ENCODE data around the gene KCNT1.

Gene KCNT1

GRCh38 chr9:135700525-135700924, 1.5 kb upstream of the KCNT1 start:
- no peak for DNase-seq (ENCODE audit: low read depth)

DNA sequence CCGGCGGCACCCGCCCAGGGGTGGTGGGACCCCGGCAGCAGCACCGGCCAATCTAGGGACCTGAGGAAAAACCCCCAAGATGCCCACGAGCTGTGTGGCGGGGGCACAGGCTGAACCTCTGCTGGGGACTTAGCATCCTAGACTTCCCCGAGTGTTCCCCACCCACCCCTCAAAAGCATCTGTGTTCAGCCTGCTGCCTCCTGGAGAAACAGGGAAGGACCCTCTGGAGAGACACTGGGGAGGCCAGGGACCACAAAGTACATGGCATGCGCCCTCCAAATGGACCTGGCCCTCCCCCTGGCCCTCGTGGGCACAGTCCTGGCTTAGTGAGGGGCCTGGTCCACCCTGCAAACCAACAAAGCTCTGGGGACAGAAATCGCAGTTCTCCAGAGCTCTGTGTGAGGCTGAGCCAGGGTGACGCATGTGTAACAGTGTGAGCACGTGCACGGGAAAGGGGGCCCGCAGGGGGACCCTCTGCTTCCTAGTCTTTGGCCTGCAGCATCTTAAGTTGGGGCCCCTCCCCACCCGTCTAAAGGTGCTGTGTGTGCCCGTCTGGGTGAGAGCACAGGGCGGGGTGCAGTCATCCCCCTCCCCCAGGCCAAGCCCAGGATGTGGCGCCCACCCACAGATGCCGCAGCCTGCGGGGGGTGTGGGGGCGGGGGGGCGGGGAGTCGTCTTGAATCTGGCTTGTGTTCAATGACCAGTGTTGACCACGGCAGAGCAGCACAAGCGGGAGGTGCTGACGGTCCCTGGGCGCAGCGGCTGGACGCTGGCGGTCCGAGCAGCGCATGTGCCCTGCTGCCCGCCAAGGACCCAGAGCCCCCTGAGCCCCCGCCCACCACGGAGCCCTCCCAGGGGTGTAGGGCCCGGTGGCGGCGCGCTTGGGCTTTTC, 672 bp upstream of the KCNT1 start:
- no peak for DNase-seq (ENCODE audit: low read depth)

GRCh38 chr9:135703726-135704125, 1.7 kb downstream of the KCNT1 start:
- no peak for DNase-seq (ENCODE audit: low read depth)

GRCh38 chr9:135704483-135704882, 2.5 kb downstream of the KCNT1 start:
- no peak for DNase-seq (ENCODE audit: low read depth)

- DNase-seq (ENCODE audit: low read depth) = no peak
Observed at GRCh38 chr9:135705376-135705775, 3.4 kb downstream of the KCNT1 start.

DNA sequence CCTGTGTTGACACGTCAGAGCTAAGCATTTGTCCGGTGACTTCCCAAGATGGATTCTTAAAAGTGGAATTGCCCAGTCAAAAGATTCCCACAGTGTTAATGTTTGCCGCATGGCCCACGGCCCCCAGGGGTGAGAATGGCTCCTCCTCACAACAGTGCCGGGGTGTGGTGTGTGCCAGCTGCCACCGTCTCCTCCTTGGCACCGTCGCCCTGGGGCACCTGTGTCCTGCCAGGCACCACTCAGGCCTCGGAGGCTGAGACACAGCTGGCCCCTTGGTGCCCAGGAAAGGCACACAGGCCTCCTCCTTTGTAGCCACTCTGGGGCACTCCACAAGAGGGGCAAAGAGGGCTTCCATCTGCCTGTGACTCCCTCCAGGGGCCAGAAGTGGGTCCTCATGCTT, 4.3 kb downstream of the KCNT1 start:
- no peak for DNase-seq (ENCODE audit: low read depth)

DNA sequence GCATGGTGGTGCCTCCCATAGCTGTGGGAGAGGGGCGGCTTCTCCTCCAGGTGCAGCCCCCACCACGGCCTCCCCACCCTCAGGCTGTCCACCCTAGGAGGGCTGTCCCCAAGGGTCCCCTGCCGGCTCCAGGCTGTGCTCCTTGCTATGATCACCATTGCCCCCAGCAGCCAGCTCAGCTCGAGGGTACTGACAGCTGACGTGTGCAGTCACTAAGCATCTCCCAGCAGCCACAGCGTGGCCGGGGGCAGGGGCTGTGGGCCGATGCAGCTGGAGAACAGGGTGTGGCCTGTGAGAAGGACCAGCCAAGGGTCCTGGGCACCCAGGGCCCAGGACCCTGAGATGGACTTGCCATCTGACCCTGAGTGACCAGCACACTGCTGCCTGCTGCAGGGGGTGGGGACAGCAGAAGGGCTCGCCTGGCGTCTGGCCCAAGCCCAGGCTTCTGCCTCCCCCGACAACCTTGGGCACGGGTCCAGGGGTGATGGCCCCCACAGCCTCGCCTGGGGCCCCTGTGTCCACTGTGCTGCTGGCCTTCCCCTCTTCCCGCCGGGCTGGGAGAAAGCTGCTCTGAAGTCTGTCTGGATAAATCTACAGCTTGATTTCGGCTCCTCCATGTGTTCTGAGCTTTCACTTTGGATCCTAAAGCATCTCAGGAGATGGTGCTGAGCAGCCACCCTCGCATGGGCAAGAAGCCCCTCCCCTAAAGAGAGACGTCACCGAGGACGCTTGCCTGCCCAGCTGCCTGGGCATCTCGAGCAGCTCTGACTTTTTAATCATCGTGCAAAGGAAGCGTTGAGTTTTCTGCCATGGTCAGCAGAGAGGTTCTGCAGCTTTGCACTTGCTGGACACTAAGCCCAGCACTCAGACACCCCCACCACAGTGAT, 5.5 kb downstream of the KCNT1 start:
- no peak for DNase-seq (ENCODE audit: low read depth)

DNA sequence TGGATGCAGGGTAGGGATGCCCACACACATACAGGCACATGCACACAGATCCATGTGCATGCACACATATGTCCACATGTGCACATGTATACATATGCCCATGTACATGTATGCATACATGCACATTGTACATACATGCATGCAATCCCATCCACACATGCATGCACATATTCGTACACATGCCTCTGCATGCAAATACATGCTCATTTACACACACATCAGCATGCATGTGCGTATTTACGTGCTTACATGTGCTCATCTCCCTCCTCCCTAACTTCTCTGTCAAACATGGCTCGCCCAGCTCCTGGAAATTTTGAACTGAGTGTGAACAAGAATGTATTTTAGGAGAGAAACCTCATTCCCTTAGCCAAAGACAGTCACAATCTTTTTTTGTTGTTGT, 6.2 kb downstream of the KCNT1 start:
- no peak for DNase-seq (ENCODE audit: low read depth)

- DNase-seq (ENCODE audit: low read depth) = no peak
Observed at GRCh38 chr9:135711391-135711790, 9.4 kb downstream of the KCNT1 start.

DNA sequence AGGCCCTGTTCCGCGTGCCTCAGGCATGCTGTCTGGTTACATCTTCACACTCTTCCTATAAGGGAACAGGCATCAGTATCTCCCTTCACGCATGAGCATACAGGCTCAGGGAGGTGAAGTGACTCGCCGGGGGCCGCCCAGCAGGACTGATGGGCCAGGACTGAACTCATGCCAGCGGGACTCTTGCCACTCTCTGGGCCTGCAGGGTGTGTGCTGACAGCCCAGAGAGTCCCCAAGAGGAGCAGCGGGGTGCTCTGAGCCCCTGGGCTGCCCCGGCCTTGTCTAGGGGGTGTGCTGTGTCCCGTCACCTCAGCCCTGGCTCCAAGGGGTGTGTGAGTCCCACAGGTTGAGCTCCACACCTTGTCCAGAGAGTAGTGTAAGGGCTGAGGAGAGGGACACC, 9.9 kb downstream of the KCNT1 start:
- DNase-seq (ENCODE audit: low read depth) = no peak

DNA sequence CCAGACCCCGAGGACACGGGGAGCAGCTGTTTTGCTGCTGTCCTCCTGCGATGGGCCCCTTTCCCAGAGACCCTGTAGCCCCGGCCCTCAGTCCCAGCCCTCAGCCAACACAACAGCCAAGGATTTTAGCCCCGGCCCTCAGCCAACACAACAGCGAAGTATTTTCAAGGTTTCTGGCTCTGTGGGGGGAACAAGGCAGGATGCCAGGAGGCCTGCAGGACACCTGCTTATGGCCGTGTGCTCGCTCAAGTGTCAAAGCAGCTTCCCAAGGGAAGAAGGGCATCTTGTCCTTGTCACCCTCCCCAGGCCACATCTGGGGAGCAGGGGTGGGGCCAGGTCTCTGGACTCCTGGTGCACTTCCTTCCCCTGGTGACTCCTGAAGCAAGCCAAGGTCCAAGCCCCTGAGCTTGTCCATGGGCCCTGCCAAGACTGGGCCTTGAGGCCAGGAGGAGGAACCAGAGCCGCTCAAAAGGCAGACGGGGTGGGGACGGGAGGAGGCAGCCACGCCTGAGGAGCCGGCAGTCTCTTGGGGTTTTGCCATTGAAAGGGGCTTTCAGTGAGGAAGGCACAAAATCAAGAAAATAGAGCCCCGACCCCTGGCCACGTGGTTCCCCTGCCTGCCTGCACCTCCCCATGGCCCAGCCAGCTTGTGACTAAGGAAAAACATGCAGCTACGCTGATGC, 10.8 kb downstream of the KCNT1 start:
- no peak for DNase-seq (ENCODE audit: low read depth)

GRCh38 chr9:135714242-135715055, 12.5 kb downstream of the KCNT1 start:
- no peak for DNase-seq (ENCODE audit: low read depth)

DNA sequence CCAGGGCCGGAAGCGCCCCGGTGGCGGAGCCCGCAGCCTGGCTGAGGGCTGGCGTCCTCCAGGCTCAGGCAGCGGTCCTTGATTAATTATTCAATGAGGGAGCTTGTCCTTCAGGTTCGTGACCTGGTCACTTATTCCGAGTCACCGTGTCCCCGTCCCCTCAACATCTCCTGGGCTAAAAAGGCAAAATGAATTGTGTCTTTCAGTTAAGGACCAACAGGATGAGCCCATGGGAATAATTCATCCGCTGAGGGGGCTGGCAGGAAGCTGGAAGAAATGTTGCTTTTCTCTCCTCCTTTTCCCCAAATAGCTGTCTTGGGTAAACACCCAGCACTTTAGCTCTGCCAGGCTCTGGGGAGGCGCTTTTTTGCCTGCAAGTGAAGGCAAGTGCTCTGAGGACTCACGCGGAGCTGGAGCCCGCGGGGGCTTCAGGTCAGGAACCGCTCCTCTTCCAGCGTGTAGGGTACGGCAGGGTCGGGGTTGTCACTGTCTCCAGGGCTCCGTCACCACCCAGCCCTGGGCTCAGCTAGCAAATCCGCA, 13.1 kb downstream of the KCNT1 start:
- no peak for DNase-seq (ENCODE audit: low read depth)

GRCh38 chr9:135716045-135716444, 14.1 kb downstream of the KCNT1 start:
- DNase-seq (ENCODE audit: low read depth) = peak; percentile 25

GRCh38 chr9:135717410-135717809, 15.4 kb downstream of the KCNT1 start:
- DNase-seq (ENCODE audit: low read depth) = no peak

GRCh38 chr9:135718616-135719015, 16.6 kb downstream of the KCNT1 start:
- DNase-seq (ENCODE audit: low read depth) = peak; percentile 72

- no peak for DNase-seq (ENCODE audit: low read depth)
Observed at GRCh38 chr9:135719472-135719871, 17.5 kb downstream of the KCNT1 start.

- DNase-seq (ENCODE audit: low read depth) = no peak
Observed at GRCh38 chr9:135722365-135722764, 20.4 kb downstream of the KCNT1 start.

GRCh38 chr9:135724186-135724787, 22.3 kb downstream of the KCNT1 start:
- peak; percentile 20 for DNase-seq (ENCODE audit: low read depth)

- no peak for DNase-seq (ENCODE audit: low read depth)
Observed at GRCh38 chr9:135726138-135726853, 24.3 kb downstream of the KCNT1 start.

All from ELR (cell line).